Thymus (tissue), 11 donors: ENCODE data around the gene CBLN1. TPM values are rescaled to one million over a fixed set of nuclear protein-coding genes. Genes with fewer than 3 reads are reported as not detected.

Experiments
- DNase-seq, 9 donors: peaks; one replicate each; pipeline ENCODE4 v3.0.0-alpha.2; 2013; ENCODE audit warnings: low spot score in 9 of 9, low read depth in 6 of 9, missing footprints in 1 of 9
- H3K27ac ChIP-seq, 2 donors: one replicate each; pipeline ENCODE4 v1.5.1; 2013; ENCODE audit warnings: control low read depth in 1 of 2, low read depth in 1 of 2, low read length in 1 of 2, mild to moderate bottlenecking in 1 of 2, moderate library complexity in 1 of 2
- H3K27me3 ChIP-seq, 2 donors: one replicate each; pipeline ENCODE4 v1.5.1; 2013; ENCODE audit warnings: low read length in 1 of 2; ENCODE audit not compliant: control insufficient read depth in 2 of 2, insufficient read depth in 1 of 2
- H3K36me3 ChIP-seq, 2 donors: one replicate each; pipeline ENCODE4 v1.5.1; 2013; ENCODE audit warnings: low read length in 1 of 2, mild to moderate bottlenecking in 1 of 2, moderate library complexity in 1 of 2; ENCODE audit not compliant: control insufficient read depth in 2 of 2, insufficient read depth in 2 of 2
- H3K4me1 ChIP-seq, 2 donors: one replicate each; pipeline ENCODE4 v1.5.1; 2013; ENCODE audit warnings: low read length in 2 of 2; ENCODE audit not compliant: control insufficient read depth in 2 of 2, insufficient read depth in 2 of 2
- H3K4me3 ChIP-seq, 2 donors: one replicate each; pipeline ENCODE4 v1.5.1; 2013; ENCODE audit warnings: low read length in 2 of 2, control low read depth in 1 of 2, mild to moderate bottlenecking in 1 of 2
- H3K9me3 ChIP-seq, 2 donors: one replicate each; pipeline ENCODE4 v1.5.1; 2013; ENCODE audit warnings: low read length in 1 of 2, mild to moderate bottlenecking in 1 of 2; ENCODE audit not compliant: control insufficient read depth in 2 of 2, insufficient read depth in 1 of 2
- WGBS: extraction: QIAGEN DNeasy Blood & Tissue Kit; methylation state at CpG from one replicate; pipeline ENCODE4 v1.1.7; 2013; 5-methylcytosine and 5-hydroxymethylcytosine counted together
- polyA plus RNA-seq: library from polyadenylated mRNA; stranded (reverse); fragments of 200-250 nt; gene quantifications from one replicate; pipeline ENCODE4 v1.2.3, GENCODE V29; 2013
- total RNA-seq: library from RNA; stranded (reverse); fragments of 120-200 nt; gene quantifications from one replicate; pipeline ENCODE4 v1.2.4, GENCODE V29; 2013
- donor health status: healthy.

CBLN1 gene
- total and polyA plus RNA-seq, 2 donors: 0.32 to 1.3 TPM

DNA sequence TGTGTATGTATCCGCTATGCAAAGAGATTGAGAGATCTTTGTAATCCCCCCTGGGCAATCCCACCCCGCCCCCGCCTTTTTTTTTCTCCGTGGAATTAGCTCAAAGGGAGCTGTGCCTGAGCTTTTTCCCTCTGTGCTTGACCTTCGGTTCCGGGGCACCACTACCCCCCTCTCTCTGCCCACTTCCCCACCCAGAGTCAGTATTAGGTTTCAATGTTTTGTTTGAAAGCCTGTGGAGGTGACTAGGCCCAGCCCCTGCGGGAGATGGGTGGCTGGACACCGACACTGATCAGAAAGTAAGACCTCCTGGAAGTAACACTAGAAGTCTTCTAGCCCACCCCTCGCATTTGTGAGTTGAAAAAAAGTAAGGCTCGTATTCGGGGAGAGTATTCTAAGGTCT is 7.0 kb downstream of the CBLN1 start:
- Histone ChIP-seq H3K4me1 (no peaks in the 10 kb centered on the region), H3K9me3 (no peaks in the 10 kb centered on the region), H3K36me3 (no peaks in the 10 kb centered on the region), H3K27ac (no peak overlapping the region), H3K27me3 (peaks cover 58 to 66% of the 10 kb centered on the region in 2 donors), H3K4me3 (no peak overlapping the region)
- 5% methylated on average over 11 of the region's 11 CpGs for WGBS
- DNase-seq: no peak

DNA sequence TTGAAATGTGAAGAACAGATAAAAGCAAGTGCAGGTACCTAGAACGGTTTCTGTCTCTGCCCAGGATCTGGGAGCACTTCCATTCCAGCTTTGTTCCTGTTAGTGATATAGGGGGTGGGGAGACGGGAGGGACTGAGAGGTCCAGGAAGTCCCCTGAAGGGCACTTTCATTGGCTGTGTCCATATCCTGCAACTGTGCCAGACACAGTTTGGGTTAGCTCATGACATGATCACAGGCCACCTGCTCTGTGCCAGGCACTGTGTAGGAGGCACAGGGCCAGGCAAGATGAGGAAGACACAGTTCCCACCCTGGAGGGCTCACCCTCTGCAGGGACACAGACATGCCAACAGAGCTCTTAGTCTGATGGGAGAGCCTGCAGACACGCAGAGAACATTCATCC is 7.9 kb downstream of the CBLN1 start:
- Histone ChIP-seq H3K9me3 (no peaks in the 10 kb centered on the region), H3K27ac (no peak overlapping the region), H3K36me3 (no peaks in the 10 kb centered on the region), H3K4me1 (no peaks in the 10 kb centered on the region), H3K4me3 (no peak overlapping the region), H3K27me3 (peaks cover 50 to 57% of the 10 kb centered on the region in 2 donors)
- 22% methylated on average over 3 of the region's 3 CpGs for WGBS
- DNase-seq: no peak

DNA sequence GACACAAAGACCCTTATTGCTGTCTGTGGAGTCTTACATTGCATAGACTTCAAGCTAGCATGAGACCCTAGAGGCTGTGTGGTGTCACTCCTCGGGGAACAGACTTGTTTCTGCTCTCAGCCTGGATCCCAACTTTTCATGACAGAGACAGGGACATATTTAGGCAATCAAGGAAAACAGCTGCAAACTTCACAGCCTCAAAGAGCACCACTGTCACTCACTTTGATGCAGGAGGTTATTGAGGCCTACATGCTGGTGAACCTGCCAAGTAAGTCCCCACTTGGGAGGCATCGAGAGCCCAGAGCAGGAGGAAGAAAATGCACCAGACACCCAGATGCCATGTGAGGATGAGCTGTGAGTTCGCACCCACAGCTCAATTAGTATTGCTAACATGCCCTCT is 10.3 kb downstream of the CBLN1 start:
- 79% methylated on average over 3 of the region's 3 CpGs for WGBS

DNA sequence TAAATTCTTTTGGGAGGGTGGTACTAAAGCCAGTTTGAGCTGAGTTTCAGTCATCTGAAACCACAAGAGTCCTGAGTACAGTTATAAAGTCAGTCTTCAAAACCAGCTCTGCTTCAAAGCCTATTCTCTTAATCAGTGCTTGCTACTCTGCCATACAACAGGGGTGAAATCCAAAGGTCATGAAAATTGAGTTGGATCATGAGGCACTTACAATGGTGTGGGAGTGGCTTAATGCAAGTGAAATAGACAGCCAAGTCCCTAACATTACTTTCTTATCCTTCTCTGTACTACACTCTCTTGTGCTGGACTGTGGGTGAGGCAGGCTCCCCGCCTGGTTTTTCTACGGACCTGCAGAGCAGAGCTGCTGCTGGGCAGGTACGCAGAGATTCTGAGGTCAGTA is 12.4 kb downstream of the CBLN1 start:
- H3K36me3 ChIP-seq: no peaks in the 10 kb centered on the region
- H3K9me3 ChIP-seq: no peaks in the 10 kb centered on the region
- H3K4me3 ChIP-seq: no peak overlapping the region
- WGBS: 88% methylated on average over 3 of the region's 3 CpGs
- no peaks in the 10 kb centered on the region for H3K4me1 ChIP-seq
- H3K27ac ChIP-seq: no peak overlapping the region
- no peak for DNase-seq
- H3K27me3 ChIP-seq: peaks cover 6 to 12% of the 10 kb centered on the region in 2 donors

More for the DNA sequence above, 10.3 kb downstream of the CBLN1 start:
- Histone ChIP-seq H3K4me1 (no peaks in the 10 kb centered on the region), H3K36me3 (no peaks in the 10 kb centered on the region), H3K27me3 (peaks cover 25 to 33% of the 10 kb centered on the region in 2 donors), H3K9me3 (no peaks in the 10 kb centered on the region), H3K27ac (no peak overlapping the region), H3K4me3 (no peak overlapping the region)
- no peak for DNase-seq

DNA sequence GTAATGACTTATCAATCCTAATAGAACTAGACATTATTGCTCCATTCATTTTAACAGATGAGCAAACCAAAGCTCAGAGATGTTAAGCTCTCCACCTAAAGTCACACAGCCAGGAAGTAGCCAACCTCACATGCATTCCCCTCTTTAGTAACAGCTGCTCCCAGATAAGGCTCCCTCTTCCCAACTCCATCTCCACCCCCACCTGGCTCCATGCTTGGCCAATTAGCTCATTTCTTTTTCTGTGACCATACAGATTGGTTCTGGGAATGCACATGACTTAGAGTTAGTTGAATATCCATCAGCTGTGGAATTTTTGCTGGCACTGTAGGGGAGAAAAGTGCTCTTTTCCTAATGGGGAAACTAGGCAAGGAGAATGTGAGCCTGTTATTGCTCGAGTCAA is 13.0 kb downstream of the CBLN1 start:
- H3K4me3 ChIP-seq: no peak overlapping the region
- peaks cover 2 to 6% of the 10 kb centered on the region in 2 donors for H3K27me3 ChIP-seq
- no peaks in the 10 kb centered on the region for H3K36me3 ChIP-seq
- no peaks in the 10 kb centered on the region for H3K9me3 ChIP-seq
- no peaks in the 10 kb centered on the region for H3K4me1 ChIP-seq
- H3K27ac ChIP-seq: no peak overlapping the region
- 85% methylated on average over 1 of the region's 1 CpG for WGBS
- no peak for DNase-seq

DNA sequence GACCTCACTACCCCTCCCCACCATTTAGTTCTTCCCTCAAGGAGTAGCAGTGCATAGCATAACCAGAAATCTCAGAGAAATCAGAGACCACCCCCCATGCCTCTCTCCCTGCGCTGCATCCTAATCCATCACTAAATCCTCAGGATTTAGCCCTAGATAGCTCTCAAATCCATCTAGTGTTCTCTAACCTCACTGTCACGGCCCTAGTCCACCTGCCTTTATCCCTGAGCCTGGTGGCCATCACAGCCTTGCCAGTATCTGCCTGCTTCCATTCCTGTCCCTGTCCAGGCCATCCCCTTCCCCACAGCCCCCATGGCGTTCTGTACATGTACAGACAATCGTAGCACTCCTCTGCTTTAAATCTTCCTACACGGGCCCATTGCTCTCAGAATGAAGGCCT is 19.1 kb downstream of the CBLN1 start:
- H3K9me3 ChIP-seq: no peaks in the 10 kb centered on the region
- H3K27me3 ChIP-seq: no peaks in the 10 kb centered on the region
- H3K4me3 ChIP-seq: no peak overlapping the region
- WGBS: 93% methylated on average over 5 of the region's 5 CpGs
- no peak for DNase-seq
- no peak overlapping the region for H3K27ac ChIP-seq
- no peaks in the 10 kb centered on the region for H3K4me1 ChIP-seq
- H3K36me3 ChIP-seq: no peaks in the 10 kb centered on the region

DNA sequence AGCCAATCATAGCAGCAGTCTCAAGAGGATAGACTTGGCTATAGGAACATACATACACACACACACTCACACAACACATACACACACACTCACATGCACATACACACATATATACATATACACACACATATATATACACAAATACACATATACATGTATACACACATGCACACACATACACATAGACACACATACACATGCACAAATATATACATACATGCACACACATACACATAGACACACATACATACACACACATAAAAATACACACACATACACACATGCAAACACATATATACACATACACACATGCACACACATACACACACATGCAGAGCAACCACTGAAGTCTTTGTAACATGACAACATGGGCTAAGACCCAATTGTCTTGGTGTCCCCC is 19.7 kb downstream of the CBLN1 start:
- H3K4me1 ChIP-seq: no peaks in the 10 kb centered on the region
- H3K27ac ChIP-seq: no peak overlapping the region
- H3K36me3 ChIP-seq: no peaks in the 10 kb centered on the region
- no peaks in the 10 kb centered on the region for H3K9me3 ChIP-seq
- DNase-seq: no peak
- no peaks in the 10 kb centered on the region for H3K27me3 ChIP-seq
- no peak overlapping the region for H3K4me3 ChIP-seq

DNA sequence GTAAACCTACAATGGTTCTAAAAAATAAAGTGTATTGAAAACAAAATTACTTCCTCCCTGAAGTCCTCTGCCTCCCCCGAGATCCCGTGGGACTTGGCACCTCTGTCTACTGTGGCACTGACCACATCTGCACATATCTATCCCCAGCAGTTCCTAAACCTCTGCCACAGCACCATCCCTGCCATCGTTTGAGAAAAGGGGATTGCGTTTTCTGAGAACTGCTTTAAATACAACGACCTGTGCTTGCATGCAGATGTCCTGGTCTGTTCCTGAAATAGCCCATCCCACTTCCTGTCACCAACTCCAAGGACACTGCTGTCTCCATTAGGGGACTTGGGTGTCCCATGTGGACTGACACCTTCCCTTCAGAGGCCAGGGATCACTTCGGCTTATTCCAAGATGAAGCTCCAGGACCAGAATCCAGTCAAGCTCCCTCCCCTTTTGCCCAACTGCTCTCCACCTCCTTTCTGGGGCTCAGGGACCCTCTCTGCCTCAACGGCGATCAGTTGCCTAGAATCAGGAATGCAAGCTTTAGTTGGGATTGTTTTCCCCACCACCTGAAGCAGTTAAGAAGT is 20.6 kb downstream of the CBLN1 start:
- Histone ChIP-seq H3K27me3 (no peaks in the 10 kb centered on the region), H3K27ac (no peak overlapping the region), H3K4me3 (no peak overlapping the region), H3K9me3 (no peaks in the 10 kb centered on the region), H3K36me3 (no peaks in the 10 kb centered on the region), H3K4me1 (no peaks in the 10 kb centered on the region)
- 59% methylated on average over 8 of the region's 8 CpGs for WGBS
- DNase-seq: no peak

DNA sequence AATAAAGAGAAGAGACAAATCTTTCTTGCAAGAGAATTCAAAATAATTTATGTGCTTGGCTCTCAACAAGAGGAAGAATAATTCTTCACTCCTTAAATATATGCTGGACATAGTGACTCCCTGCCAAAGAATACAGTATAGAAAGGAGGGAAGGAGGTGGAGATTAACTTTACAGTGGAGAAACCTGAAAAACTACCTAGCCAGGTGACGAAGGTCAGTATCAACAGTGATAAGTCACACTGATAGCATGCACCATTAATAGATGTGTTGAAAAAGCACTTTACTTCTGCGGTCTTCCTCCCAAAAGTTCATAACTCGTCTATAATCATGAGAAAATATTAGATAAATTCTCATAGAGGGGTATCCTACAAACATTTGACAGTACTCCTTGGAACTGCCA is 21.4 kb downstream of the CBLN1 start:
- Histone ChIP-seq H3K36me3 (no peaks in the 10 kb centered on the region), H3K27me3 (no peaks in the 10 kb centered on the region), H3K4me1 (no peaks in the 10 kb centered on the region), H3K27ac (no peak overlapping the region), H3K4me3 (no peak overlapping the region), H3K9me3 (no peaks in the 10 kb centered on the region)
- no peak for DNase-seq
- WGBS: 85% methylated on average over 3 of the region's 3 CpGs

DNA sequence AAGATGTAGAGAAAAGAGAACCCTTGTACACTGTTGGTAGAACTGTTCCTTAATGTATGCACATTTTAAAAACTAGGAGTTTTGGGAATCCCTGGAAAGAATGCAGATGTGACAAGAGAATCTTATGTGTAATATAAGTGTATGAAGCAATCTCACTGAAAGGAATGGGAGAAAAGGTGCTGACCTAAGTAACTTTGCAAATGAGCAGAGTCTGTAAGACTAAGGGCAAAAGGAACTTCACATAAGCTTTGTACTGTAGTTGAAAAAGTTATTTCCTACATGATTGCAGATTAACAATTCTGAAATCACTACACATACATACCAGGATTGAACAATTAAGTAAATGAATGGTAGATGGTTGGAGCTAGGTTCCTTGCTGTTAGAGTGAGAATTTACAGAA is 22.3 kb downstream of the CBLN1 start:
- no peak for DNase-seq
- Histone ChIP-seq H3K4me1 (no peaks in the 10 kb centered on the region), H3K27me3 (no peaks in the 10 kb centered on the region), H3K9me3 (no peaks in the 10 kb centered on the region), H3K4me3 (no peak overlapping the region), H3K27ac (no peak overlapping the region), H3K36me3 (no peaks in the 10 kb centered on the region)
